ENCODE data around the gene REG4.

GRCh38 chr1:119747451-119747850, 63.8 kb downstream of the REG4 start:
- TF ChIP-seq CTCF (conservative IDR thresholded peaks at IDR 0.05; ENCODE audit: low read length) (no peak), EZH2phosphoT487 (IDR thresholded peaks at IDR 0.05; ENCODE audit: borderline replicate concordance) (no peak)
